ENCODE results near the gene B3GAT3. TPM values are rescaled to one million over a fixed set of nuclear protein-coding genes. Genes with fewer than 3 reads are reported as not detected.

The B3GAT3 gene
- total RNA-seq (46.4 and 52.0 TPM in 2 replicates), polyA plus RNA-seq (53.0 and 64.9 TPM in 2 replicates)

DNA sequence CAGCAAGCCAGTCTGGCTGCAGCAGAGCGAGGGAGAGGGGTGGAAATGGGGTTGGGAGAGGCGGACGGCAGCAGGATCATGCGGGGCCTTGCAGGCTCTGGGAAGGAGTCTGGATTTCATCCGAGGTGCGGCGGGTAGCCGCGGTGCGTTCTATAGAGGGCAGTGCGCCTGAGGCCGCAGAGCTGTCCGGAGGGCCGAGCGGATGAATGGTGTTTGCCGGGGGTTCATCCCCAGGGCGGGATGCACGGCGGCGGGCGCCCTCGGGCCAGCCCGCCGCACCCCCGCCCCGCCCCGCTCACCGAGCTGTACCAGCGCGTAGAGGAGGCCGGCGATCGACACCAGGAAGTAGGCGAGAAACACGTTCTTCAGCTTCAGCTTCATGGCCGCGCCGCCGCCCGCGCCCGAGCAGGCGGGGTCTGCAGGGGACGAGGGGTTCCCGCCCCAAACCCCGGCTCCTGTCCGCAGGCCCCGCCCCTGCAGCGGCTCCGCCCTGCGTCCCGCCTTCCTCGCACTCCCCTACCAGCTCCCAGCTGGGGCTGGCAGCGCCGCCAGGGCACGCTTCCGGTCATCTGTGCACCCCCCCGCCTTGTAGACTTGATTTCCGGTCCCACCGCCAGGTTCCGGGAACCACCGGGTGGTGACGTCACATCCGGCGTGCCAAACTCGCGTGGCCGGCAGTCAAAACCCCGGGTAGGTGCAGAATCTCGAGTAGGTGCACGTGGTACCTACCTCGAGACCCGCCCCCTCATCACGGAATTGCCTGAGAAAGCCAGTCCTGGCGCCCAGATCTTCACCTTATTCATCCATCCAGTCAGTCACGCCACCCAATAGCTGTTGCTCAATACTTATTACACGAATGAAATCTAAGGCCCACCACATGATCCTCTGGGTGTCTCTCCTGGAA lies at the start of gene B3GAT3:
TSS of gene B3GAT3 (minus strand) at position 420 of the 904 bp plus-strand sequence. CDS start at position 381, 39 bp downstream.
- peaks cover 19% of the 10 kb centered on the region for H3K36me3 ChIP-seq
- no peaks in the 10 kb centered on the region for H3K9me3 ChIP-seq (ENCODE audit: low read depth)
- H3K4me3 ChIP-seq: peak within 1 kb of the TSS; percentile 50
- peak; percentile 99 for DNase-seq (ENCODE audit: low read depth in 1 of 2, low spot score in 1 of 2)
- H3K27ac ChIP-seq: peak within 1 kb of the TSS; percentile 83
- peaks cover 5% of the 10 kb centered on the region for H3K4me1 ChIP-seq (ENCODE audit: low read depth)
- no peaks in the 10 kb centered on the region for H3K27me3 ChIP-seq
- TF ChIP-seq, protein P1, sequence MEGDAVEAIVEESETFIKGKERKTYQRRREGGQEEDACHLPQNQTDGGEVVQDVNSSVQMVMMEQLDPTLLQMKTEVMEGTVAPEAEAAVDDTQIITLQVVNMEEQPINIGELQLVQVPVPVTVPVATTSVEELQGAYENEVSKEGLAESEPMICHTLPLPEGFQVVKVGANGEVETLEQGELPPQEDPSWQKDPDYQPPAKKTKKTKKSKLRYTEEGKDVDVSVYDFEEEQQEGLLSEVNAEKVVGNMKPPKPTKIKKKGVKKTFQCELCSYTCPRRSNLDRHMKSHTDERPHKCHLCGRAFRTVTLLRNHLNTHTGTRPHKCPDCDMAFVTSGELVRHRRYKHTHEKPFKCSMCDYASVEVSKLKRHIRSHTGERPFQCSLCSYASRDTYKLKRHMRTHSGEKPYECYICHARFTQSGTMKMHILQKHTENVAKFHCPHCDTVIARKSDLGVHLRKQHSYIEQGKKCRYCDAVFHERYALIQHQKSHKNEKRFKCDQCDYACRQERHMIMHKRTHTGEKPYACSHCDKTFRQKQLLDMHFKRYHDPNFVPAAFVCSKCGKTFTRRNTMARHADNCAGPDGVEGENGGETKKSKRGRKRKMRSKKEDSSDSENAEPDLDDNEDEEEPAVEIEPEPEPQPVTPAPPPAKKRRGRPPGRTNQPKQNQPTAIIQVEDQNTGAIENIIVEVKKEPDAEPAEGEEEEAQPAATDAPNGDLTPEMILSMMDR (IDR thresholded peaks at IDR 0.05; ENCODE audit: low read depth, low read length): no peak

DNA sequence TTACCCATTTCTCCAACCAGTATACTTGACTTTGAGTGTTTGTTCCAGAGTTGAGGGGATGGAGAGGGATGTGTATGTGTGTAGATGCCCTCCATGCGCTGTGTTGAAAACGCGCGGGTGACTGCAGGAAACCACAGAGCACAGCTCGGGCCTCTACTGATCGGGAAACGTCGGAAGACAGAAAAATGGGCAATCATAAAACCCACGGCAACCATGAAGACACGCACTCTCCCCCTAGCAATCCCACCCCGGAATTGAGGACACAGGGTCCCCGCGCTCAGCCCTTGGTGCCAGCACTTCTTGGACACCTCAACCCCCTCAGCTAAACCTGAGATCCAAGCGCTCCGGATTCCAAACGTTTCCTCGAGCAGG lies 49.4 kb upstream of the B3GAT3 start:
- H3K27ac ChIP-seq: peak overlapping the region; percentile 89
- no peaks in the 10 kb centered on the region for H3K9me3 ChIP-seq (ENCODE audit: low read depth)
- no peak for DNase-seq (ENCODE audit: low read depth in 1 of 2, low spot score in 1 of 2)
- H3K27me3 ChIP-seq: no peaks in the 10 kb centered on the region
- TF ChIP-seq, protein P1 (IDR thresholded peaks at IDR 0.05; ENCODE audit: low read depth, low read length): no peak
- H3K4me1 ChIP-seq (ENCODE audit: low read depth): peaks cover 20% of the 10 kb centered on the region
- H3K36me3 ChIP-seq: peaks cover 9% of the 10 kb centered on the region
- peak overlapping the region; percentile 68 for H3K4me3 ChIP-seq

DNA sequence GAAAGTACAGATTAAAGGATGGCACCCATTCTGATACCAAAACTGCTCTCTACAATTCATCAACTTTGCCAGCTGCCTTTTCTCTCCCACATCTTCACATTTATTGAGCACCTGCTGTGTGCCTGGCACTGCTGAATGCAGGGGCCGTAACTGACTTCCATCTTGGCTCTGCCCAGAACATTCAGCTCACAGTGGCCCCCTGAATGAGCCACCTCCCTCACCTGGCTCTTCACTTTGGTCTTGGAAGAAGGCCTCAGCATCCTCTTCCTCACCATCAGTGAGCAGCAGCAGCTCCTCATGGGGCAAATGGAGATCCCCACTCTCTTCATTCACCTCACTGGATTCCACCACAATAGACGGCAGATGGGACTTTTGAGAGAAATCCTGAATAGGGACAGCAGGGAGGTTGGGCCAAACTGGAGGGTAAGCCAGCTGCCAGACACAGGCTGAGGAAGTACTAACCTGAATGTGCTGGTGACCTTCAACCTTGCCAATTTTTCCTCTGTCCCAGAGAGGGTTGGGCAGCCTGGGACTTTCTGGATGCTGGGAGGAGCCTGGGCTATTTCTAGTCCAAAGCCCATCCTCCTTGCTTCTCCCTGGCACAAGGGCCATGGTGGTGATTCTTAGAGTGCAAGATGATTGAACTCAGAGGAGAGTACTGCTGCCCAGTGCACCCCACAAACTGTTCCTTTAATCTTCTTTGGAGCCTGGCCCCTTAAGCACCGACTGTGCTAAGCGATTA lies 47.8 kb upstream of the B3GAT3 start:
- no peak for DNase-seq (ENCODE audit: low read depth in 1 of 2, low spot score in 1 of 2)
- TF ChIP-seq, protein P1 (IDR thresholded peaks at IDR 0.05; ENCODE audit: low read depth, low read length): no peak
- Histone ChIP-seq H3K4me1 (ENCODE audit: low read depth) (peaks cover 23% of the 10 kb centered on the region), H3K4me3 (no peak overlapping the region), H3K27ac (peak overlapping the region; percentile 61), H3K27me3 (no peaks in the 10 kb centered on the region), H3K9me3 (ENCODE audit: low read depth) (no peaks in the 10 kb centered on the region), H3K36me3 (peaks cover 6% of the 10 kb centered on the region)

DNA sequence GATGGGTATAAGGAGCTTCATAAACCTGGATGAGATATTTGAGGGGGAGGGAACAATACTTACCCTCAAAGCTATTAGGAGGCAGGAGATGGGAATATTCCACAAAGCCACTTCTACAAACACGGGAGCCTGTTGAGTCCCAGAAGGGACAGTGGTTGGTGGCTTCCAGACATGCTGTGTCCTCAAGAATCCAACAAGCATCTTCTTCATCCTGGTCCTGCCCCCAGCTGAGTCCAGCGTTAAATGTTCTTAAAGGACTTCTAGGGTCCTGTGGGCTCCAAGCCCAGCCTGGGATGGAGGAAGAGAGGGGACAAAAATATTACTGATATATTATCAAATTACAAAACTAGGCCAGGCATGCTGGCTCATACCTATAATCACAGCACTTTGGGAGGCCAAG lies 45.7 kb upstream of the B3GAT3 start:
- H3K4me1 ChIP-seq (ENCODE audit: low read depth): peaks cover 18% of the 10 kb centered on the region
- H3K27ac ChIP-seq: no peak overlapping the region
- H3K36me3 ChIP-seq: peaks cover 2% of the 10 kb centered on the region
- no peak for DNase-seq (ENCODE audit: low read depth in 1 of 2, low spot score in 1 of 2)
- no peaks in the 10 kb centered on the region for H3K9me3 ChIP-seq (ENCODE audit: low read depth)
- H3K4me3 ChIP-seq: no peak overlapping the region
- TF ChIP-seq, protein P1 (IDR thresholded peaks at IDR 0.05; ENCODE audit: low read depth, low read length): no peak
- H3K27me3 ChIP-seq: no peaks in the 10 kb centered on the region

DNA sequence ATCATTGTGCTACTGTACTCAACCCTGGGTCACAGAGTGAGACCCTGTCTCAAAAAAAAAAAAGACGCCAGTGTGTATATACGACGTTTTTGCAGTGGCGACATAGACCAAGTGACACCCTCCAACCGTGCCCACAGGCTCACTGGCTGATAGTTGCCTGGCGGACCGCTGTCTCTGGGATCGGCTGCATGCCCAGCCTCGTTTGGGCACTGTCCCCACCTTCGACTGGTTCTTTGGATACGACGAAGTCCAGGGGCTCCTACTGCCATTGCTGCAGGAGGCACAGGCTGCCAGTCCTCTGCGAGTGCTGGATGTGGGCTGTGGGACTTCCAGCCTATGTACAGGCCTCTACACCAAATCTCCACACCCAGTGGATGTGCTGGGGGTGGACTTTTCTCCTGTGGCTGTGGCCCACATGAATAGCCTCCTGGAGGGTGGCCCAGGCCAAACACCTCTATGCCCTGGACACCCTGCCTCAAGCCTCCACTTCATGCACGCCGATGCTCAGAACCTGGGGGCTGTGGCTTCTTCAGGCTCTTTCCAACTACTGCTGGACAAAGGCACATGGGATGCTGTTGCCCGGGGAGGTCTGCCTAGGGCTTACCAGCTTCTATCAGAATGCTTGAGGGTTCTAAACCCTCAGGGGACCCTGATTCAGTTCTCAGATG lies 44.6 kb upstream of the B3GAT3 start:
- Histone ChIP-seq H3K27me3 (no peaks in the 10 kb centered on the region), H3K4me1 (ENCODE audit: low read depth) (peaks cover 18% of the 10 kb centered on the region), H3K36me3 (peaks cover 2% of the 10 kb centered on the region), H3K9me3 (ENCODE audit: low read depth) (no peaks in the 10 kb centered on the region), H3K4me3 (peak overlapping the region; percentile 67), H3K27ac (peak overlapping the region; percentile 89)
- DNase-seq (ENCODE audit: low read depth in 1 of 2, low spot score in 1 of 2): no peak
- TF ChIP-seq, protein P1 (IDR thresholded peaks at IDR 0.05; ENCODE audit: low read depth, low read length): no peak
